ENCODE measurements around the gene KIF22. TPM values are rescaled to one million over a fixed set of nuclear protein-coding genes. Genes with fewer than 3 reads are reported as not detected.
"Not testable (repeated sequence)": the region's sequence is repeated elsewhere in the genome, so short reads cannot be mapped to it uniquely, and the experiment has no call there.

Gene KIF22
- total RNA-seq, 4 donors from 2014 or later: 9.2 to 25.2 (median 13.1) TPM

DNA sequence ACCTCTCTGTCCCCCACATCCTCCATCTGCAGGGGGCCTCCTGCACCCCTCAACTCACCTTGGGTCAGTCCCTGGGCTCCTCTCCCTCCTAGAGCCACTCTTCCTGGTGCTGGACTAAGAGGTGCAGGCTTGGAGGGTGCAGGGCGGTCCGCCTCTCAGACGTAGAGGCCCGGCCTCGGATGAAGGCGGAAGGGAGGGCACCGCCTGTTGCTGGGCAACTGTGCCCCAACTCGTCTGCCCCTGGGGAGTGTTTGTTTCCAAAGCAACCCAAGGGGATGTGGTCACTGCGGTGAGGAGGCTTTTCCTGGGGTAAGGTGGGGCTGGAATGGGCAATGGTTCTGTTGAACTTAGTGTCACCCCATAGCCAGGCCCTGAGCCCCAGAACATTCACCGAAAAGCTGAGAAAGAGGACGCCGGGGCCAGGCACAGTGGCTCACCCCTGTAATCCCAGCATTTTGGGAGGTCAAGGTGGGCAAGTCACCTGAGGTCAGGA lies 44.7 kb upstream of the KIF22 start, which contains the start of gene C16orf54:
Gene C16orf54, minus strand, starts transcription at position 138 of the 493 bp plus-strand sequence. CDS start 1,039 bp downstream, outside the sequence.
- no peak for TF ChIP-seq CTCF (IDR thresholded peaks at IDR 0.05)
- DNase-seq (ENCODE audit: low spot score) (no peak), ATAC-seq (ENCODE audit: low FRiP score) (peak; percentile 25)

GRCh38 chr16:29746518-29746917 lies 44.0 kb upstream of the KIF22 start:
- not testable (repeated sequence) for DNase-seq (ENCODE audit: low spot score); ATAC-seq (ENCODE audit: low FRiP score)

DNA sequence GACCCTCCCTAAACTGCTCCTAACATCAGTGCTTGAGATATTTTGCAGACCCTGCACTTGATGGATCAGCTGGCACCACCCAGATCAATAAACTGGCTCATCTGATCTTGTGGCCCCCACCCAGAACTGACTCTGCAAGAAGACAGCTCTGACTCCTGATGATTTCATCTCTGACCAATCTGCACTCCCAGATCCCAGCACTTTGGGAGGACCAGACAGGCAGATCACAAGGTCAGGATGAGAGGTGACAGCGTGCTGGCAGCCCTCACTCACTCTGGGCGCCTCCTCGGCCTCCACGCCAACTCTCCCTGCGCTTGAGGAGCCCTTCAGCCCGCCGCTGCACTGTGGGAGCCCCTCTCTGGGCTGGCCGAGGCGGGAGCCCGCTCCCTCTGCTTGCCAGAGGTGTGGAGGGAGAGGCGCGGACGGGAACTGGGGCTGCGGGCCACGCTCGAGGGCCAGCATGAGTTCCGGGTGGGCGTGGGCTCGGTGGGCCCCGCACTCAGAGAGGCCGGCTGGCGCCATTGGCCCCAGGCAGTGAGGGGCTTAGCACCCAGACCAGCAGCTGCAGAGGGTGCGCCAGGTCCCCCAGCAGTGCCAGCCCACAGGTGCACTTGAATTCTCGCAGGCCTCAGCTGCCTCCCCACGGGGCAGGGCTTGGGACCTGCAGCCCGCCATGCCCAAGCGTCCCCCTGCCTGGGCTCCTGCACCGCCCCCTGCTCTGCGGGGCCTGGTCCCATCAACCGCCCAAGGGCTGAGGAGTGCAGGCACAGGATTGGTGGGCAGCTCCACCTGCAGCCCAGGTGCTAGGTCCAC lies 42.4 kb upstream of the KIF22 start:
- DNase-seq (ENCODE audit: low spot score) (no peak), ATAC-seq (ENCODE audit: low FRiP score) (no peak)
- TF ChIP-seq CTCF (IDR thresholded peaks at IDR 0.05): no peak

DNA sequence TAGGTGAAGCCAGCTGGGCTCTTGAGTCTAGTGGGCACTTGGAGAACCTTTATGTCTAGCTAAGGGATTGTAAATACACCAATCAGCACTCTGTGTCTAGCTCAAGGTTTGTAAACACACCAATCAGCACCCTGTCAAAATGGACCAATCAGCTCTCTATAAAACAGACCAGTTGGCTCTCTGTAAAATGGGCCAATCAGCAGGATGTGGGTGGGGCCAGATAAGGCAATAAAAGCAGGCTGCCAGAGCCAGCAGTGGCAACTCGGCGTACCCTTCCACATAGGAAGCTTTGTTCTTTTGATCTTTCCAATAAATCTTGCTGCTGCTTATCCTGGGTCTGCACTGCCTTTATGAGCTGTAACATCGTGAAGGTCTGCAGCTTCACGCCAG lies 41.8 kb upstream of the KIF22 start:
- ATAC-seq (ENCODE audit: low FRiP score); DNase-seq (ENCODE audit: low spot score): not testable (repeated sequence)

- no peak for TF ChIP-seq CTCF (IDR thresholded peaks at IDR 0.05)
- DNase-seq (ENCODE audit: low spot score) (no peak), ATAC-seq (ENCODE audit: low FRiP score) (no peak)
These were observed 37.0 kb upstream of the KIF22 start for GRCh38 chr16:29753516-29753915.

GRCh38 chr16:29756654-29757053 lies 33.9 kb upstream of the KIF22 start:
- ATAC-seq (ENCODE audit: low FRiP score): no peak
- no peak for DNase-seq (ENCODE audit: low spot score)
- TF ChIP-seq CTCF (IDR thresholded peaks at IDR 0.05): no peak

DNA sequence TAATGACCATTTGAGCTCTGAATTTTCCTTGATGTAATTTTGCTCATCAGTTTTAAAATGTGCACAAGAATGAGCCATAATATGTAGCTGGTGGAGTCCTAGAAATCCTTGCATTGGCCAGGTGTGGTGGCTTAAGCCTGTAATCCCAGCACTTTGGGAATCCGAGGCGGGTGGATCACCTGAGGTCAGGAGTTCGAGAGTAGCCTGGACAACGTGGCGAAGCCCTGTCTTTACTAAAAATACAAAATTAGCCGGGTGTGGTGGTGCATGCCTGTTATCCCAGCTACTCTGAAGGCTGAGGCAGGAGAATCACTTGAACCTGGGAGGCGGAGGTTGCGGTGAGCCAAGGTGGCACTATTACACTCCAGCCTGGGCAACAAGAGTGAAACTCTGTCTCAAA lies 33.5 kb upstream of the KIF22 start:
- DNase-seq (ENCODE audit: low spot score); ATAC-seq (ENCODE audit: low FRiP score): not testable (repeated sequence)

DNA sequence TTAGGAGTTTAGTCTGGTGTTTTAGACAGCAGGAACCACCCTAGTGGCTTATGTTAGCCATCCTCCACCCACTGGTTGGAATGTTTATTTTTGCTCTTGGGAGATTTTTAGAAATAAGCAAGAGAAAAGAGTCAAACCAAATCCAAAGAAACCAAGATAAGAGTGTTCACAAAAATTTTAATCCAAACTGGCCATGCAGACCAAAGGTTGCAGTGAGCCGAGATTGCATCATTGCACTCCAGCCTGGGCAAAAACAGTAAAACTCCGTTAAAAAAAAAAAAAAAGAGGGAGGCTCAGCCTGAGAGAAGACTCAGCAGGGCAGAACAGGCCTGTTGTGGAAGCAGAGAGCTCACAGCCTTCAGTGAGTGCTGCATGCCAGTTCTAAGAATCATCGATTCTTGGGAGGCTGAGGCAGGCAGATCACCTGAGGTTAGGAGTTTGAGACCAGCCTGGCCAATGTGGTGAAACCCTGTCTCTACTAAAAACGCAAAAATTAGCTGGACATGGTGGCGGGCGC lies 32.5 kb upstream of the KIF22 start:
- DNase-seq (ENCODE audit: low spot score) (no peak), ATAC-seq (ENCODE audit: low FRiP score) (peak; percentile 62)

More for the DNA sequence above, 32.5 kb upstream of the KIF22 start:
- TF ChIP-seq CTCF (IDR thresholded peaks at IDR 0.05): no peak

Data from omental fat pad (tissue), 4 donors.